Measurements from ENCODE around the gene DNAAF8.
"Not testable (repeated sequence)": the region's sequence is repeated elsewhere in the genome, so short reads cannot be mapped to it uniquely, and the experiment has no call there.

Gene DNAAF8

GRCh38 chr16:4724661-4725270 lies 9.6 kb upstream of the DNAAF8 start:
- no peak for DNase-seq

DNA sequence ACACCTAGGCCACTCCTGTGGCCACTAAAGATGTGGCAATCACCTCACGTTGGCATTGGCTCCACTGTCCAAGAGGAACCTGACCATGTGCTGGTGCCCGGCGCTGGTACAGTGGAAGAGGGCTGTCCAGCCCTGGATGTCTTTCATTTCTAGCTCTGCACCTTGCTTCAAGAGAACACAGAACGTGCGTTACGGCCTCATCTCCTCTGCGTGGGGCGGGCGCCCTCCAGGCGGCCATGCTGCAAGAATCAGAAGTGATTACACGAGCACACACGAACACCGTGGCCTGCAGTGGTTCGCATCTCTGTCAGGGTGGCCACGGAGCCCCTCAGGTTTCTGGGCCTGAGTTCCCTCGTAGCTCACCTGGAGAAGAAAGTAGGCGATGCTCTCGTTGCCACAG lies 7.7 kb upstream of the DNAAF8 start:
- DNase-seq, result no peak

DNA sequence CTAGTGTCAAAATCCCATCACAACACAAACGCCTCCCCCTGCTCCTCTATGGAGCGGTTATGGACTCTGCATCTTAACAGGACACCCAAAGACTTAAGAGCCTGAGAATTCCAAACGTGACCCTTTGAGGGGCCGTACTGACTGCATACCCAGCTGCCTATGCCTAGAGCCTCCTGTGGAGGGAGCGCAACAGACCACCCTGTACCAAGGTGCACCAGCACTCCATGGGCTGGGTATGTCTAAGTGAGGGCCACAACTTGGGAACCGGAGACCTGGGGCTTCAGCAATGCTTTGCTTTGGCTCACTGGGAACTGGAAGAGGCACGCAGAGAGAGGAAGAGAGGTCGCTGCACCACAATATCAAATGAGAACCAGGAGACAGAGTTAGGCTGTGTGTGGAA lies 5.7 kb upstream of the DNAAF8 start:
- DNase-seq, result no peak

DNA sequence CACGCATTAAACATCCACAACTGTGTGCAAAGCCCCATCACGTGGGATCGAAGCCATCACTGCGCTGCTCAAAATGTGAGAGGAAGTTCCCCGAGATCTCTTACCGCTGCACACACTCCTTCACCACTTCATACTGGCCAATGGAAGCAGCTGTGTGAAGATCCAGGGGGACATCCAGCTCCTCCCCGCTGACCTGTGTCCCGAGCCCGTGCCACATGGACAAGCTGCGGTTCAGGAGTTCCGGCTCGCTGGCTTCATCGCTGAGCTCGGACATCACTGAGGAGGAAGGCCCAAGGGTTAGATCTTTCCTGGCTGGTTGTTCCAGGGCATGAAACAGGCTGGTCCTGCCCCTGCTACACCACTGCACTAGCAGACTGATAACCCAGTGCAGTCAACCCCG lies 4.5 kb upstream of the DNAAF8 start:
- DNase-seq, result no peak

DNA sequence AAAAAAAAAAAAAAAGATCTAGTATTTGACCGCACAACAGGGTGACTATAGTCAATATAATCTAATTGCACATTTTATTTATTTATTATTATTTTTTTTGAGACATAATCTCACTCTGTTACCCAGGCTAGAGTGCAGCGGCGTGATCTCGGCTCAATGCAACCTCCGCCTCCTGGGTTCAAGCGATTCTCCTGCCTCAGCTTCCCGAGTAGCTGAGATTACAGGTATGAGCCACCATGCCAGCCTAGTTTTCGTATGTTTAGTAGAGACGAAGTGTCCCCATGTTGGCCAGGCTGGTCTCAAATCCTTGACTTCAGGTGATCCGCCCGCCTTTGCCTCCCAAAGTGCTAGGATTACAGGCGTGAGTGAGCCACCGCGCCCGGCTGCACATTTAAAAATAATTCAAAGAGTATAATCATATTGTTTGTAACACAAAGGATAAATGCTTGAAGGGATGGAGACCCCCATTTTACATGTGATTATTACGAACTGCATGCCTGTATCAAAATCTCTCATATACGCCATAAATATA lies 1.1 kb upstream of the DNAAF8 start:
- no peak for DNase-seq

DNA sequence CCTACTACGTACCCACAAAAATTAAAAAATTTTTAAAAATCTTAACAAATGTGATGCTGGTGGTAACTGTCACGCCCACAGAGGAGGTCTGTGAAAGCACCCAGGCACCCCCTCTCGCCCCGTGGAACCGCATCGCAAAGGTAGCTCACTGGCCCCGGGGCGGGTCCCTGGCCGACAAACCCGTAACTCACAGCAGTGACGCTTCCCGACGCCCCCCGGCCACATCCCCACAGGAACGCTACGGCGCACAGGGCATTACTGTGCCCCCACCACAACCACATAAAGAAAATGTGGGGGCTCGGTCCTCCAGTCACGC lies 632 bp upstream of the DNAAF8 start:
- DNase-seq, result no peak

GRCh38 chr16:4734730-4735535 lies 596 bp downstream of the DNAAF8 start:
- DNase-seq, result peak; percentile 87

DNA sequence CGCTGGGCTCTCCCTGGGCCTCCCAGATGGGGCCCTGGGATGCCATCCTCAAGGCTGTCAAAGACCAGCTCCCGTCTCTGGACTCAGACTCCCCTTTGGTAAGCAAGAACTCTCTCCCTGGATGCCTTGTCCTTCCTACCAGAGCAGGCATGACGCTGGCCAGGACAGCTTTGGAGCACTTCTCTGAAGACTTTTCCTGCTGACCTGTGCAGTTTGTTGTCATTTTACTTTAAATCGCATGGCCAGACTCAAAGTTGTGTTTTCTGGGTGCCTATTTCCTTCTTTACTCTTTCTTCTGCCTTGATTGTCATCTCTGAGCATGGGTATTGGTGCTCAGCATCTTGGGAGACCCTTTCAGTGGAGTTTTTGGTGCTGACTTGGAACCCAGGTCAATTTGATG lies 2.2 kb downstream of the DNAAF8 start:
- no peak for DNase-seq

DNA sequence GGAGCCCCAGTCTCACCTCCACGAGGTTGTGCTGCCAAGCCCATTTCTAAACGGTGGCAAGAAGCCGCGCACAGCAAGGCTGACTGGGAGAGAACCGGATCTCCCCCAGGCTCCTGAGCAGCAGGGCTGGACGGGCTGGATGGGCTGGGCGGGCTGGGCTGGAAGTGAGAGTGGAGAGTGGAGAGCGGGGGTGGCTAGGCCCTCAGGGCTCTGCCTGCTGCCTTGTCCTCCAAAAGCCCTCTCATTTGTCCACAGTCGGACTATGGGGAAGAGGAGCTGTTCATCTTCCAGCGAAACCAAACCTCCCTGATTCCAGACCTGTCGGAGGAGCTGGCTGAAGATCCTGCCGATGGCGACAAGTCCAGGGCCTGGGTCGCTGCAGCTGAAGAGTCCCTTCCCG lies 3.2 kb downstream of the DNAAF8 start:
- DNase-seq, result no peak

DNA sequence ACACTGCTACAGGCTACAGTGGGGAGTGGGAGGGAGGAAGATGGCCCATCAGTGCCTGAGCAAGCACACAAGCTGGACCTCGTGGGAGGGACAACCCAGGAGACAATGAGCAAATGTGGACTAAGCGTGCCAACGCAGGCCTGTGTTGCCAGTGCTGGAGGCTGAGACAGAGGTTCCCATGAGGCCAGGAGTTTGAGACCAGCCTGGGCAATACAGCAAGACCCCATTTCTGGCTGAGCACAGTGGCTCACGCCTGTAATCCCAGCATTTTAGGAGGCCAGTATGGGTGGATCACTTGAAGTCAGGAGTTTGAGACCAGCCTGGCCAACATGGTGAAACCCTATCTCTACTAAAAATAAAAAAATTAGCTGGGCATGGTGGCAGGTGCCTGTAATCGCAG lies 4.0 kb downstream of the DNAAF8 start:
- DNase-seq, result not testable (repeated sequence)

GRCh38 chr16:4743226-4743878 lies 9.0 kb downstream of the DNAAF8 start:
- DNase-seq, result no peak

DNA sequence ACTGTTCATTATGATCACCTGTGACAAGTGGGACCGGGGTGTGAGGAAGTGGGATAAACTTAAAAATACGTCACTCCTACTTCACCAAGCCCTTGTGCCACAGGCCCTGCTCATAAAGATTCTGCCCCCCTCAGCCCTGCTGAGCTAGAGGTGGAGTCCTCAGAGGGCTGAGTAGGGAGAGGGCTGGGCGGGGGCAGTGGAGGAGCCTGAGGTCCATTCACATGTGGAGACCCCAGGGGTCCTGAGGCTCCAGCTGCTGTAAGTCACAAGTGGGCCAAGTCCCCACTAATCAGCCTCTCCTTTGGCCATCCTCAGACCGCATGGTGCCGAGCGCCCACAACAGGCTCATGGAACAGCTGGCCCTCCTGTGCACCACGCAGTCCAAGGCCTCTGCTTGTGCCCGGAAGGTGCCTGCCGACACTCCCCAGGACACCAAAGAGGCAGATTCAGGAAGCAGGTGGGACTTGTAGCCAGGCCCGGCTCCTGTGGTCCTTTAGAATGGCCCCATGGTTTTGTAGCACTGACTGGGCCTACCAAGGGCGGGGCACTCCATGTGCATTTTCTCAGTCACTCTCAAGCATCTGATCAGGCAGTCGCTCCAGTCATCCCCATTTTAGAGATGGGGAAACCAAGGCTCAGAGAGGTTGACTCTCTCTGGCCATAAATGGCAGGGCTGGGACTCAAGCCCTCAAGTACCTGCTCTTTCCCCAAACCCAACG lies 10.4 kb downstream of the DNAAF8 start:
- no peak for DNase-seq

- DNase-seq, result no peak
These were observed 10.9 kb downstream of the DNAAF8 start for GRCh38 chr16:4745274-4745569.

- no peak for DNase-seq
These were observed 11.9 kb downstream of the DNAAF8 start for GRCh38 chr16:4746215-4746614.

GRCh38 chr16:4746991-4747574 lies 12.7 kb downstream of the DNAAF8 start:
- DNase-seq, result no peak

DNA sequence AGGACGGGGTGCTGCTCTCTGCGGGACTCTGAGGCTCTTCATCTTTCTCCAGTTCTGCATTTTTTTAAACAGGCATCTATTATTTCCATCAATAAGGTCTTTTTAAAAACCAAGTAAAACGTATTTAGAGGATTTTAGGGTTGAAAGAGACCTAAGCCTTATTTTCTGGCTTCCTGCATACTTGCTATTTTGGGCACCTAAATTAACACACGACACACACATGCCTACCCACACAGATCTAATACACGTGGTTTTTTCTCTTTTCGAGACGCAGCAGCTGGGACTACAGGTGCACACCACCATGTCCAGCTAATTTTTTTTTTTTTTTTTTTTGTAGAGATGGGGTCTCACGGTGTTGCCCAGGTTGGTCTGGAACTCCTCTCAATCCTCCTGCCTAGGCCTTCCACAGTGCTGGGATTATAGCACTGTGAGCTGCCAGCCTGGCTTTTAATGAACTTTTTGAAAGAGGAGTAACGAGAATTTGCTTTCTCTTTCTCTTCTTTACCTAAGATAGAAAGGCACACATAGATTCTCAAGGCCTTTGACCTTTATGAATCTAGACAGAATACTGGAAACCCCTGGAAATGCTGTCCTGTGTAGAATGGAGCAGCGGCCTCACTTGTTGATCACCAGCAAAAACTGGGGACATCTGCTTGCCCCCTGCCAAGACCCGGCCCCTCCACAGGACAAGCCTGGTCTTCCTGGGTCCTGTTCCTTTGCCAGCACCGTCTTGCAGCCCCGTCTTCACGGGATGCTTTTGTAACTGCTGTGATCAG lies 13.8 kb downstream of the DNAAF8 start:
- DNase-seq, result no peak

- no peak for DNase-seq
These were observed 14.5 kb downstream of the DNAAF8 start for GRCh38 chr16:4748682-4749411.

DNA sequence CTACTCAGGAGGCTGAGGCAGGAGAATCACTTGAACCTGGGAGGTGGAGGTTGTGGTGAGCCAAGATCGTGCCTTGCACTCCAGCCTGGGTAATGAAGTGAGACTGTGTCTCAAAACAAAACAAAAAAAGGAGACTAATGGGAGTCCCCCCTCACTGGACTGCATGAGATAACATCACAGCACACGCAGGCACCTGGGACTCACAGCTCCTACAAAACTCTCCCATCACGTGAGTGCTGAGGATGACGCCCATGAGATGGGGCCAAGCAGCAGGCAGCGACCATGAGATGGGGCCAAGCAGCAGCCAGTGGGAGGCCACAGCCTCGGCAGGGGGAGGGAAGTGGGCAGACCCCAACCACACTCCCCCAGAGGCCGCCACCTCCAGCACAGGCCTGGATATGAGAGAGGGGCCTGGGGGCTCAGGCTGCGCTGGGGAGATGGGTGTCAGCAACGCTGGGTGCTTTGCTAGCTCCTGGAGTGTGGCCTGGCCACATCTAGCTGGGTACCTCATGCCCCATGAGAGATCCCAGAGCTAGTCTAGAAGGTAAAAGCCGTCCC lies 15.4 kb downstream of the DNAAF8 start:
- no peak for DNase-seq

GRCh38 chr16:4750896-4751295 lies 16.6 kb downstream of the DNAAF8 start:
- no peak for DNase-seq

- DNase-seq, result no peak
These were observed 18.2 kb downstream of the DNAAF8 start for GRCh38 chr16:4752351-4753100.

GRCh38 chr16:4753227-4753626 lies 18.9 kb downstream of the DNAAF8 start:
- no peak for DNase-seq
